Hematopoietic multipotent progenitor cell treated with erythropoietin and hydrocortisone succinate and interleukin-3 and kit ligand, for 4 days (in vitro differentiated cells): ENCODE measurements around the gene SCG5.

Source experiments
- DNase-seq: peaks from one replicate; pipeline ENCODE4 v3.0.0-alpha.2; 2015

The SCG5 gene

GRCh38 chr15:32729700-32730395, 88.3 kb downstream of the SCG5 start:
- no peak for DNase-seq

- DNase-seq = peak; percentile 71
Observed at GRCh38 chr15:32730677-32731654, 89.5 kb downstream of the SCG5 start.

DNA sequence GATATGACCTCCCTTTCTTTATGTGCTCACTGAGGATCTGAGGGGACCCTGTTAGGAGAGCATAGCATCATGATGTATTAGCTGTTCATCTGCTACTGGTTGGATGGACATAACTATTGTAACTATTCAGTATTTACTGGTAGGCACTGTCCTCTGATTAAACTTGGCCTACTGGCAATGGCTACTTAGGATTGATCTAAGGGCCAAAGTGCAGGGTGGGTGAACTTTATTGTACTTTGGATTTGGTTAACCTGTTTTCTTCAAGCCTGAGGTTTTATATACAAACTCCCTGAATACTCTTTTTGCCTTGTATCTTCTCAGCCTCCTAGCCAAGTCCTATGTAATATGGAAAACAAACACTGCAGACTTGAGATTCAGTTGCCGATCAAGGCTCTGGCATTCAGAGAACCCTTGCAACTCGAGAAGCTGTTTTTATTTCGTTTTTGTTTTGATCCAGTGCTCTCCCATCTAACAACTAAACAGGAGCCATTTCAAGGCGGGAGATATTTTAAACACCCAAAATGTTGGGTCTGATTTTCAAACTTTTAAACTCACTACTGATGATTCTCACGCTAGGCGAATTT, 91.2 kb downstream of the SCG5 start:
- no peak for DNase-seq

- DNase-seq = no peak
Observed at GRCh38 chr15:32733281-32733680, 91.8 kb downstream of the SCG5 start.

GRCh38 chr15:32735989-32736700, 94.6 kb downstream of the SCG5 start:
- DNase-seq = no peak

DNA sequence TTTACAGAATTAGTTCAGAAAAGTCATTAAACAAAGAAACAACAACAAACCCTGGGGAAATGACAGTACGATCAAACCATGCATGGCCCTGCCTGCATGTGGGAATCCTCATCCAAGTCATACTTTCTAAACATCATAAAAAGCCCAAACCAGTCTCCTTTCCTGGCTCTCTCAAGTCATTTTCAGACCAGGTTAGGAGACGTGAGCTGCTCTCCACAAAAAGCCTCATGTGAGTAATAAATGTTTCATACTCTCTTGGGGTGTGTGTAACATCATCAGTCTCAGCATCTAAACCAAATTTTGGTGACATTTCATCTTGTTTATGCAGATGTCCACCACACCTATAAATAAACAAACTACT, 95.2 kb downstream of the SCG5 start:
- DNase-seq = no peak

- no peak for DNase-seq
Observed at GRCh38 chr15:32737304-32737703, 95.8 kb downstream of the SCG5 start.

GRCh38 chr15:32738666-32739065, 97.2 kb downstream of the SCG5 start:
- DNase-seq = no peak

- DNase-seq = no peak
Observed at GRCh38 chr15:32739522-32740063, 98.1 kb downstream of the SCG5 start.

DNA sequence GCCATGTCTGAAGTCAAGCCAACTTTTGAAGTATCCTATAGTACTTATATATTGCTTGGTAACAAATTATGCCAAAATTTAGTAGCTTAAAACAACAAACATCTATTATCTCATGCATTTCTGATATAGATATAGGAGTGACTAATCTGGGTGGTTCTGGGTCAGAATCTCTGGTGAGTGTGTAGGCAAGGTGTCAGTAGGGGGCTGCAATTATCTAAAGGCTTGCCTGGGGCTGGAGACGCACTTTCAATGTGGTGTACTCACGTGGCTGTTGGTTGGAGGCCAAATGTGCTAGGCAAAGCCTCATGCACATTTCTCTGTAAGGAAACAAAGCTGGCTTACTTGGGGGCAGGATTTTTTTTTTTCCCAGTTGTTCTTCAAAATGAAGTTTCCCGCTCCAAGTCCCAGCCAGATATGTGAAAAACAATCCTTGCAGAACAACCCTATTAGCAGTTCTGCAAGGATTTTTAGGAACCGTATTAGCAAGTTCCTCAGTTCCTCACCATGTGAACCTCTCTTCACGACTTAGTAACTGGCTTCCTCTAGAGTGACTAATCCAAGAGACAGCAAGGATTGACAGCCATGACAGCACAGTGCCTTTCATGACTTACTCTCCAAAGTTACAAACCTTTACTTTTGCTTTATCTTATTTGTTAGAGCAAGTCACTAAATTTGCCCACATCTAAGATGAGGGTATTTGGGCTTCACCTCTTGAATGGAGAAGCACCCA, 102.1 kb downstream of the SCG5 start:
- no peak for DNase-seq

- DNase-seq = no peak
Observed at GRCh38 chr15:32746116-32746857, 104.8 kb downstream of the SCG5 start.
